Thoracic aorta (tissue), 2 donors: Measurements from ENCODE around the gene WDR7. TPM values are rescaled to one million over a fixed set of nuclear protein-coding genes. Genes with fewer than 3 reads are reported as not detected.

Source experiments
- ATAC-seq: fragments of 150-250 bp; one replicate; pipeline ENCODE4 v1.8.0; 2017; ENCODE audit warnings: low read depth; ENCODE audit not compliant: insufficient number of reproducible peaks, low FRiP score
- DNase-seq: peaks from one replicate; pipeline ENCODE4 v3.0.0-alpha.2; 2020; ENCODE audit warnings: low spot score
- H3K27ac ChIP-seq, 2 donors: fragments of 200-600 bp; sonication (generic); 1 replicate in 1 of 2; 2 replicates in 1 of 2; pipeline ENCODE4 v1.5.1; 2016; ENCODE audit warnings: mild to moderate bottlenecking in 2 of 2, moderate library complexity in 2 of 2
- H3K27me3 ChIP-seq: fragments of 200-600 bp; sonication (generic); replicated peaks from 2 replicates; pipeline ENCODE4 v1.6.0; 2016; ENCODE audit warnings: mild to moderate bottlenecking; ENCODE audit not compliant: insufficient read depth
- H3K36me3 ChIP-seq: fragments of 200-600 bp; sonication (generic); one replicate; pipeline ENCODE4 v1.5.1; 2016
- H3K4me1 ChIP-seq, 2 donors: fragments of 200-600 bp; sonication (generic); 1 replicate in 1 of 2; 2 replicates in 1 of 2; pipeline versions ENCODE4 v1.5.1 to v1.6.0; 2016; ENCODE audit warnings: low read depth in 2 of 2, mild to moderate bottlenecking in 1 of 2; ENCODE audit not compliant: control insufficient read depth in 1 of 2
- H3K4me3 ChIP-seq: fragments of 200-600 bp; sonication (generic); 2 replicates; pipeline ENCODE4 v1.5.1; 2016; ENCODE audit warnings: mild to moderate bottlenecking
- H3K9me3 ChIP-seq: fragments of 200-600 bp; sonication (generic); 2 replicates; pipeline ENCODE4 v1.5.1; 2016
- CTCF ChIP-seq: fragments of 200-600 bp; sonication (generic); IDR thresholded peaks from one replicate; pipeline ENCODE4 v1.5.1; 2019; ENCODE audit warnings: antibody characterized with exemption
- total RNA-seq, 2 donors: library from RNA; depleted of rRNA; stranded (reverse); fragments of >200 nt; gene quantifications; one replicate each; pipeline versions ENCODE4 v1.1.0 to v1.2.3, GENCODE V29; 2016

WDR7 gene
- total RNA-seq, 2 donors from 2014 or later, result 33.2 to 73.1 TPM

DNA sequence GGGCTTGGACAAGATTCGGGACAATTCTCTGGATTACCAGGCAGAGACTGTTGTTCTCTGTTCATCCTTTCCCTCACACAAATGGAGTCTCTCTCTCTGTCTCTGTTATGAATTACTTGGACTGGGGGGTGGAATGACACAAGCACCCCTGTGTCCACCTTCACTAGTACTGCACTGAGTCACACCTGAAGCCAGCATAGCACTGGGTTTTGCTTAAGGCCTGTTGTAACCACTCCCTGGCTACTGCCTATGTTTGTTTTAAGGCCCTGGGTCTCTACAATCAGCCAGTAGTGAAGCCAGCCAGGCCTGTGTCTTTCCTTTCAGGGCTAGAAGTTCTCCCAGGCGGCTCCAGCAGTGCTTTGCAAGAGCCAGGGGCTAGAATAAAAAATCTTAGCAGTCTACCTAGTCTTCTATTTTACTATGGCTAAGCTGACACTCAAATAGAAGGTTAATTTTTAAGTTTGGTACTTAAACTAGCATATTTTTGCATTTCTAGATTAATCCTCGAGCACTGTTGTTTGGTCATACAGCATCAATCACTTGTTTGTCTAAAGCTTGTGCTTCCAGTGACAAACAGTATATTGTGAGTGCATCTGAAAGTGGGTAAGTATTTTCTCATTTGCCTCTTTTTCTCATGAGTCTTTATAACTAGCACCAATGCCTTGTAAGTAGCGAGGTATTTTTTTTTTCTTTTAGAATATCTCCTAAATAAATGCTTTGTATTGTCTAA lies 27.8 kb downstream of the WDR7 start:
- no peak for ATAC-seq
- Histone ChIP-seq H3K4me3 (no peak overlapping the region), H3K27ac (no peak overlapping the region), H3K36me3 (no peaks in the 10 kb centered on the region), H3K9me3 (no peaks in the 10 kb centered on the region), H3K27me3 (no peaks in the 10 kb centered on the region), H3K4me1 (no peaks in the 10 kb centered on the region)
- no peak for TF ChIP-seq CTCF
- no peak for DNase-seq

GRCh38 chr18:56684277-56684676 lies 33.1 kb downstream of the WDR7 start:
- H3K4me3 ChIP-seq, result no peak overlapping the region
- ATAC-seq, result no peak
- H3K9me3 ChIP-seq, result no peaks in the 10 kb centered on the region
- no peak for TF ChIP-seq CTCF
- H3K27ac ChIP-seq, result no peak overlapping the region
- H3K4me1 ChIP-seq, result no peaks in the 10 kb centered on the region
- no peaks in the 10 kb centered on the region for H3K36me3 ChIP-seq
- H3K27me3 ChIP-seq, result no peaks in the 10 kb centered on the region
- no peak for DNase-seq

DNA sequence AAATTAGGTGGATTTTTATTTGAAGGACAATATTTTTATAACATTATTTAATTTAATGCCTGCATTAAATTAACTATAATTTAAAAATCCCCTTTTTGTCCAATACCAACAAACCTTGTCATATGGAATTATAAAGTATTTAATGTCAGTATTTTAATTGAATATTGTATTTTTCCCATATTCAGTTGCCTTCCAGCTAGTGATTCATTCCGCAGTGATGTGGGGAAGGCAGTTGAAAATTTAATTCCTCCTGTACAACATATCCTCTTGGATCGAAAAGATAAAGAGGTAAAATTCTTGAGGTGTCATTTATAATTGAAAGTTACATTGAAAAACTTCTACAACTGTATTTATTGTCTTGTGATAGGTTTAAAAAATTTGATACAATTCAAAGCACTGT lies 40.4 kb downstream of the WDR7 start:
- Histone ChIP-seq H3K36me3 (peaks cover 13% of the 10 kb centered on the region), H3K27me3 (no peaks in the 10 kb centered on the region), H3K27ac (no peak overlapping the region), H3K4me1 (no peaks in the 10 kb centered on the region), H3K9me3 (no peaks in the 10 kb centered on the region), H3K4me3 (no peak overlapping the region)
- DNase-seq (no peak), ATAC-seq (no peak)
- no peak for TF ChIP-seq CTCF

DNA sequence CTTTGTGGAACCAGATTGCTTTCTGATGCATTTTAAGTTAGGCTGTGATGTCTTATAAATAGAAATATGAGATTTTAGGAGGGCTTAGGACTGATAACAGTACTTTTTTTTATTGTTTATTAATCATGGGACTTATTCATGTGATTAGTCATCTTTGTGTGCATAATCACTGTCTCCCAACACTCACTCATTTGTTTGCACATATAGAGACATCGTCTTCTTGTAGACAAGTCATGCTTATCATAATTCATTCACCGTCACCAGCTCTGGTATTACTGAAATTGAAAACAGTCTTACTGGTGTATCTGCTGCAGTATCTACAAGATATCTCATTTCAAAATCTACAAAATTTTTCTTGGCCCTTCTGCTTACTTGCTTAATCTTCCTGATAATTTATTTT lies 45.8 kb downstream of the WDR7 start:
- Histone ChIP-seq H3K27ac (no peak overlapping the region), H3K27me3 (no peaks in the 10 kb centered on the region), H3K9me3 (no peaks in the 10 kb centered on the region), H3K36me3 (peaks cover 9% of the 10 kb centered on the region), H3K4me1 (no peaks in the 10 kb centered on the region), H3K4me3 (no peak overlapping the region)
- DNase-seq (no peak), ATAC-seq (no peak)
- no peak for TF ChIP-seq CTCF

DNA sequence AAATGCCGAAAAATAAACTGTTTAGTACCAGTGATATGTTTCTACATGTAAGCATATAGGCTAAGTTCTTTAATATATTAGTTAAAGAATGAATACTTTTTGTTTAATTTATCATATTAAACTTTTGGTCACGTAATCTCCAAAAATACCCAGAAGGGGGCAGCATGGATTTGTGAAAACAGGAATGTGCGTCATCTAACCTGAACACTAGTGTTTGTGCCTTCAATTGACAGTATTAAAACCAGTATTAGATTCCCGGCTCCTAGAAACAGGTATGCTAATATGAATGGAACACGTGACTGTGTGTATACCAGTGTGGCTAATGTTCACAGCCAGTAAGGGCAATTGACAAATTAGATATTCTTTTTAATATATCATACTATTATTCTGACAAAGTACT lies 51.8 kb downstream of the WDR7 start:
- no peaks in the 10 kb centered on the region for H3K27me3 ChIP-seq
- TF ChIP-seq CTCF, result no peak
- ATAC-seq (no peak), DNase-seq (no peak)
- H3K36me3 ChIP-seq, result peaks cover 2% of the 10 kb centered on the region
- H3K4me3 ChIP-seq, result no peak overlapping the region
- H3K27ac ChIP-seq, result no peak overlapping the region
- H3K9me3 ChIP-seq, result no peaks in the 10 kb centered on the region
- no peaks in the 10 kb centered on the region for H3K4me1 ChIP-seq
